Activated CD4-positive, alpha-beta T cell treated with anti-CD3 and anti-CD28 coated beads for 48 hours (primary cell): ENCODE measurements around the gene SRP19.
"Not testable (repeated sequence)": the region's sequence is repeated elsewhere in the genome, so short reads cannot be mapped to it uniquely, and the experiment has no call there.

Experiments
- DNase-seq: peaks from one replicate; pipeline ENCODE4 v3.0.0-alpha.2; 2020

SRP19 gene

GRCh38 chr5:112860929-112861637 lies at the start of gene SRP19:
TSS of gene SRP19 (plus strand) at chr5:112861287. CDS start at chr5:112861377, 90 bp downstream.
- peak; percentile 94 for DNase-seq

GRCh38 chr5:112812549-112812948 lies 48.5 kb upstream of the SRP19 start:
- no peak for DNase-seq

- no peak for DNase-seq
These were observed 40.8 kb upstream of the SRP19 start for GRCh38 chr5:112820246-112820645.

- DNase-seq, result no peak
These were observed 38.6 kb upstream of the SRP19 start for GRCh38 chr5:112822456-112822855.

GRCh38 chr5:112823181-112823580 lies 37.9 kb upstream of the SRP19 start:
- DNase-seq, result no peak

- DNase-seq, result no peak
These were observed 37.4 kb upstream of the SRP19 start for GRCh38 chr5:112823656-112824055.

GRCh38 chr5:112824197-112824596 lies 36.9 kb upstream of the SRP19 start:
- DNase-seq, result no peak

GRCh38 chr5:112830378-112830777 lies 30.7 kb upstream of the SRP19 start:
- DNase-seq, result no peak

- DNase-seq, result no peak
These were observed 27.1 kb upstream of the SRP19 start for GRCh38 chr5:112833971-112834370.

GRCh38 chr5:112844489-112844888 lies 16.6 kb upstream of the SRP19 start:
- no peak for DNase-seq

- no peak for DNase-seq
These were observed 14.5 kb upstream of the SRP19 start for GRCh38 chr5:112846556-112846955.

GRCh38 chr5:112847306-112847705 lies 13.8 kb upstream of the SRP19 start:
- DNase-seq, result no peak

- DNase-seq, result no peak
These were observed 12.8 kb upstream of the SRP19 start for GRCh38 chr5:112848116-112848811.

GRCh38 chr5:112849912-112850311 lies 11.2 kb upstream of the SRP19 start:
- no peak for DNase-seq

- DNase-seq, result no peak
These were observed 6.4 kb upstream of the SRP19 start for GRCh38 chr5:112854651-112855050.

- no peak for DNase-seq
These were observed 3.2 kb upstream of the SRP19 start for GRCh38 chr5:112857866-112858265.

GRCh38 chr5:112860571-112860928 lies 537 bp upstream of the SRP19 start:
- not testable (repeated sequence) for DNase-seq

GRCh38 chr5:112861638-112861985 lies 525 bp downstream of the SRP19 start:
- DNase-seq, result no peak

- no peak for DNase-seq
These were observed 998 bp downstream of the SRP19 start for GRCh38 chr5:112862085-112862484.

GRCh38 chr5:112863549-112863948 lies 2.5 kb downstream of the SRP19 start:
- DNase-seq, result no peak

GRCh38 chr5:112865128-112865527 lies 4.0 kb downstream of the SRP19 start:
- DNase-seq, result no peak

- DNase-seq, result no peak
These were observed 5.7 kb downstream of the SRP19 start for GRCh38 chr5:112866739-112867138.

- DNase-seq, result no peak
These were observed 6.3 kb downstream of the SRP19 start for GRCh38 chr5:112867411-112867810.

- no peak for DNase-seq
These were observed 8.9 kb downstream of the SRP19 start for GRCh38 chr5:112869948-112870347.

- DNase-seq, result no peak
These were observed 9.9 kb downstream of the SRP19 start for GRCh38 chr5:112870966-112871365.
